ENCODE measurements around the gene EEA1.

The EEA1 gene

DNA sequence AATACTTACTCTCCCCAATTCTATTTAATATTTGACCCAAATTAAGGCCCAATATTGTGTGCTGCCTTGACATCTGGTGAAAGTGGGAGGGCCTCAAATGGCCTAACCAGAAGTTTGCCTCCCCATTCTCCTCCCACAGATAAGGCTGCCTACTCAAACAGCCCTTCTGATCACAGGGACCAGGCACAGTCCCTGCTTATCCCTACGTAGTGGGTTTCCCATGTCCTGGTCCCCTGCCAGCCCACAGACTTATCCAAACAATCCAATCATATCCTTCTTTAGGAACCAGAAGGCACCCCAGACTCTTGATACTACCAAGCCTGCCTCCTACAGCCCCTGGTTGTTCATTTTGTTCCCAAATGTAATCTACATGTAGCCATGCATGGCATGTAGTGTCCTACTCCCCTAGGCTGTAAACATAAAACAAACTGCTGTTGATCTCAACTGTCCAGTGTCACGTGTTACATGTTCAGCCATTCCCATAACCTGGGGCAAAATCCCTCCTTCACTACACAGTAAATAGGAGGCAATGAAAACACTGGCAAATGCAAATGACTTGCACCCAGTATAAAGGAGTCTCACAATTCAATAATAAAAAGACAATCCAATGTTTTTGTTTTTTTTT, 49.3 kb downstream of the EEA1 start:
- no peak for DNase-seq

DNA sequence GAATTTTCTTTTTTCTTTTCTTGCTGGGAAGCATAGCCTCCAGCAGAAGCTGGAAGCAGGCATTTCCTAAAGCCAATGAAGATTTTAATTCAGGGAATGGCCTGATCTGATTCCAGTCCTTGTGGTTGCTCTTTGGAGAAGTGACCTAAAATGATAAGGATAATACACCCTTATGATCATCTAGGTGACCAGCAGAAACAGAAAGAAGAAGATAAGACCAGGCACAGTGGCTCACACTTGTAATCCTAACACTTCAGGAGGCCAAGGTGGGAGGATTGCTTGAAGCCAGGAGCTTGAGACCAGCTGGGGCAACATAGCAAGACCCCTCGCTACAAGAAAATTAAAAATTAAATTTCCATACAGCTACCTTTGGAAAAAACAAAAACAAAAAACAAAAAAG, 51.2 kb downstream of the EEA1 start:
- DNase-seq, result no peak

DNA sequence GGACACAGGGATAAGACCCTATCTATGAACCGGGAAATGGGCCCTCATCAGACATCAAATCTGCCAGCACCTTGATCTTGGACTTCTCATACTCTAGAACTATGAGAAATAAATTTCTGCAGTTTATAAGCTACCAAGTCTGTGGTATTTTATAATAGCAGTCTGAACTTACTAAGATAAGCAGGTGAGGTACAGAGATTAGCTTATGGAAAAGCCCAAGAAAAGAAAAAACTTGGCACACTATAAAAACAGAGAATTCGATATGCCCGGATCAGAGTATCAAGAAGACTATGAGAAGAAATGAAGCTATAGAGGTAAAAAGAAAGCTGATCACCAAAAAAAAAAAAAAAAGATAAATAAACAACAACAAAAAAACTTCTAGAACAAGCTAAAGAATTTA, 52.6 kb downstream of the EEA1 start:
- DNase-seq, result no peak

DNA sequence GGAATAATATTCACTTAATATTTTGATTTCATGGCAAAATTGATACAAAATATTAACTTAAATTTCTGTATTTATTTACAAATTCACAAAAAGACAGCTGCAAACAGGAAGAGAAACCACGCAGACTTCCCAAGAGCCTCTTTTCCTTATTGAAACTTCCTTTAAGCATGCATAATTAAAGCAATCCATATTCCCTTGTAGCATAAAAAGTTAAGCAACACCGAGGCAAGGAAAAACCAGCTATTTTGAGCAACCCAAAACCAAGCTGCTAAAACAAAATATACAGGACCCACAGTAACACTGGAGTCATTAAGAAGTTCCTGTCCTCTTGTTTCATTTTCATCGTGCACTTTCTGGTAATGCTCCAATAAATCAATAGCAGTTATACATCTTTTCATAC, 58.0 kb downstream of the EEA1 start:
- DNase-seq, result no peak

DNA sequence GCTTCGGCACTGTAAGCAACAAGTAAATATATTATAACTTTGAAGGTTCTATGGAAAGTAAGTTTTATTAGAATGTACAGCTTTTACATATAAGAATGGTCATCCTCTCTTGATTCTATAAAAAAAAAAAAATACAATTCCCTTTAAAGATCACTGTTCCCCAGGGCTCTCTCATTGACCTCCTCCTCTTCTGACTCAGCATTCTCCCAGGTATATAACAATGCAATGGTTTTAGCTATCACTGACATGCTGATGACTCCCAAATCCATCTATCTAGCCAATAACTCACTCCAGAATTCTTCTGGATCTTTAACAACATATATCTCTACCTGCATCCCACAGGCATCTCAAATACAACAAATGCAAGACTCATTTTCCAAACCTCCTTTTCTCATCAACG, 62.7 kb downstream of the EEA1 start:
- DNase-seq, result no peak

DNA sequence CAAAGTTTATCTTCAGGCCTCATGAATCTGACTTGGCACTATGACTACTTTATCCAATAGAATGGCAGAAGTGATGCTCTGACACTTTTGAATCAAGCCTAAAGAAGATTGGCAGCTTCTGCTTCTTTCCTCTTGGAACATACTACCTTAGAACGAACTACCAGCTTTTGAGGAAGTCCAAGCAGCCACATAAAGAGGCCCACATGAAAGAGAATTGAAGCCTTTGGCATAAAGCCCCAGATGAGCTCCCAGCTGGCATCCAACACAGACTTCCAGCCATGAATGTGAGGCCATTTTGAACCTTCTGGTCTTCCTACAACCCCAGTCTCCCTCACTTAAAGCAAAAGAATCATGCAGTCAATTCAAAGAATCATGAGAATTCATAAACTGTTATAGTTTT, 65.8 kb downstream of the EEA1 start:
- DNase-seq, result no peak

DNA sequence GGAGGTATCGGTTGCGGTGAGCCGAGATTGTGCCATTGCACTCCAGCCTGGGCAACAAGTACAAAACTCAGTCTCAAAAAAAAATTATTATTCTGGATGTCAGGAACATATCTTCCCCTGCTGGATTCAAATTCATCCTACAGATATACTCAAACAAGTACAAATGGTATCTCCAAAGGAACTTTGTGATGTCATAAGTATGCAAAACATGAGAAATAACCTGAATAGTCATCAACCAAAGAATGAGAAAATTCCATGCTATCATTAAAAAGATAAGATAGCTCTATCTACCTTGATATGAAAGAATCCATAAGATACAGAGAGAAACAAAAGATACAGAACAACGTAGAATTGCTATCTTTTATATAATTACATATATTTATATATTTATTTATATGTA, 67.7 kb downstream of the EEA1 start:
- no peak for DNase-seq

DNA sequence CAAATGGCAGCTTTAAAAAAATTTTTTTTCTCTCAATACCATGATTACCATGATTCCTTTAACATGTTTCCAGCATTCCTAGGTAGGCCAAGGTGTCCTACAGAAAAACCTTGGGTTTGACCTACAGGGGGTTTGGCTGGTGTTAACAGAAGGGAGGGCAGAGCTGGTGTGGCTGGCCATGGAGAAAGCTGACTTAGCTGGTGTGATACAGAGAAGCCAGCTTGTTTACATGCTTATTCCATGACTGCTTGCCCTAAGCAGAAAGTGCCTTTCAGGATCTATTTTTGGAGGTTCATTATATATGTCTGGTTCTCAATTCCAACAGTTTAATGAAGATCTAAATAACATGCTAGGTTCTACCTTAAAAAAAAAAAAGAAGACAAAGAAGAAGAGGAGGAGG, 68.6 kb downstream of the EEA1 start:
- no peak for DNase-seq

DNA sequence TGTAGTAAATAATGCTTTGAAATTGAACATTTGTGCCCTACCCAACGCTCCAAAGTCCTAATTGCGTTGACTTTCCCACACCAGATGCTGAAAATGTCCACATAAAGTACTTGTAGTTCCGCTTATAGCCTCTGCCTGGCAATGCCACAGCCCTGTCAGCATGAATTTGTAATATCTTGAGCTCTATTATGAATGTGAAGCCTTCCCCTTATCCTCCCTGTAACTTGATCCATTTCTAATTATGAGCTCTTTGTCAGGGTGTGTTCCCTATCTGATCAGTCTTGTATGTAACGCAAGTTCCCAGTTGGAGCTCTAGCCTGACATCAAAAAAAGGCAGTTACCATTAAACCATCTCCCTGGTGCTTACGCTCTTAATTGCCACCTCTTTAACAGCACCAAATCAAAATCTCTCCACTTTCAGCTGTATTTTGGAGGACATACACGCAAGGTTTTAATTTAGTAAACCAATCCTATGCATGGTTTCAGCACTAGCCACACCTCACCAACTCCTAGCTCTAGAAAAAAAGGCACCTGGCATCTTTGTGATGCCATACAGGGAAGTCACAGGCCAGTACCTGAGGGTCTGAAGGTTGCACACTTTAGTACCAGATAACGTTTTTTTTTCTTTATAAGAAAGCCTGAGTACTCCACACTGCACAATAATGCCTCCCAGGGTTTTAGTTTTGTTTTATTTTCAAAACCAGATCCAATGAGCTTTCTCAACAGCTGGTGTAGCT, 69.3 kb downstream of the EEA1 start:
- DNase-seq, result no peak

DNA sequence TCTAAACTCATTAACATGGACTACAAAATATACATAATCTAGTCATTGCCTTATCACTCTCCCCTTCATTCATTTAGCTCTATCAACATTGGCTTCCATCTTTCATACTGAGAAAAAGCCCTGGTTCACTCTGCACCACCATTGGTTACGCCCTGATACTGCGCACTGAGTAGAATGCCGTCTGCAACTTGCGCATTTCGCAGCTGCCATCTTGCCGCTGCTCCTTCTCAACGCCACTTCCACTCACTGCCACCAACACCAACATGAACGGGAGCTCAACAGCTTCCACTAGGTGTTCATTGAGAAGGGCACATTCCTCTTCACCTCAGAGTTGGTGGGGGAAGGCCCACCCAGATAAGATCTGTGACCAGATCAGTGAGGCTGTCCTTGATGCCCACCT, 71.3 kb downstream of the EEA1 start:
- DNase-seq, result no peak

DNA sequence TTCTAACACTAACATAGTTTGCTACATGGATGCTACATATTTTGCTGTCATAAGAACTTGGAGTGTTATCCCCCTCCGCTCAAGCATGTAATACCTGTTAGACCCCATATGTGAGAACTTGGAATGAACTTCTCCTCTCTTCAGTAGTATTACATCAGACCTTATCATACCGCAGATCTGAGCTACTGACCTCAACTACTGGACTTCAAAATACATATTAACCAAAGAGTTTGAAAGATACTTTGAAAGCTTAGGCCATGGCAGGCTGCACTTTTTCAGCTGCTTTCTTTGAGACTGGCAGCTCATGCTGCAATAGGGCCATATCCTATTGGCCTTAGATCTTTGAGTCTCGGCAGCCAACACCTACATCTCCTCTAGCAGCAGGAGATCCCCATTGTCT, 74.8 kb downstream of the EEA1 start:
- no peak for DNase-seq

DNA sequence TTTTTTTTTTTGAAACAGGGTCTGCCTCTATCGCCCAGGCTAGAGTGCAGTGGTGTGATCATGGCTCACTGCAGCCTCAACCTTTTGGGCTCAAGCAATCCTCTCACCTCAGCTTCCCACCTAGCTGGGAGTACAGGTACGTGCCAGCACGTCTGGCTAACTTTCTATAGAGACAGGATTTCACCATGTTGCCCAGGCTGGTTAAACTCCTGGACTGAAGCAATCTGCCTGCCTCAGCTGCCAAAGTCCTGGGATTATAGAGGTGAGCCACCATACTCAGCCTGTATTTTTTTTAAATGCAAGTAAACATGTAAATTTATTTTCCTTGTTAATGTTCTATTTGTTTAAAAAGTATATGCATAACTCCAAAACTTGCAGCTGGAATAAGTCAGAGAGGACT, 80.4 kb downstream of the EEA1 start:
- DNase-seq, result no peak

DNA sequence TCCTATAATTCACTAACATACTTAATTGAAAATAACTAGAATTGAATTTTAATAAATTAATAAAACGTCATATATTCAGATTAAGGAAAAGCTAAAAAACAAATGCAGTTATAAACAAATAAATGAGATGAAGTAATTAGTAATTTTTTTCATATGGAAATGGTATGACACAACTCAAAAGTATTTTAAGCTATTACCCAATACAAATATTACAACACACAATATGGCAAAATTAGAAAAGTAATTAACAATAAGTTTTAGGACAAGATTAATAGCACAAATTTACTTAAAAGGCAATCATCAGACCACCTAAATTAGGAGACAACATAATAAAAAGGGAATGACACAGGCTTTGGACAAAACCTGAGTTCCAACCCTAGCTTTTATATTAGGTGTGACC, 81.7 kb downstream of the EEA1 start:
- DNase-seq, result no peak

DNA sequence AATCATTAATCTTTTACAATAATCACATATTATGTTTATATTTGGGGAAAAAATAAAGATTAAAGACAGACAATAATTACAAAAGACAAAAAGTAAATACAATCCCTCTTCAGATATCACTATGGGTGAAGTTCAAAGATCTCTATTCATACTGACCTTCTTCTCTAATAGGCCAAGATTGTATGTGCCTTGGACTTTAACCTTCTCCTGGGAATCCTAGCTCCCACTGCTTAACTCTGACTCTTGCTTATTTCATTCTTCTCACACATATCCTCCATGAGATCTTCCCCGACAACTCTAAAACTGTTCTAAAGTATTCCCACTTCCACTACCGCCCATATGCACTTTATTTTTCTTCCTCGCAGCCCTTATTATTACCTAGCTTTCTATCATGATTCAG, 83.8 kb downstream of the EEA1 start:
- DNase-seq, result no peak

DNA sequence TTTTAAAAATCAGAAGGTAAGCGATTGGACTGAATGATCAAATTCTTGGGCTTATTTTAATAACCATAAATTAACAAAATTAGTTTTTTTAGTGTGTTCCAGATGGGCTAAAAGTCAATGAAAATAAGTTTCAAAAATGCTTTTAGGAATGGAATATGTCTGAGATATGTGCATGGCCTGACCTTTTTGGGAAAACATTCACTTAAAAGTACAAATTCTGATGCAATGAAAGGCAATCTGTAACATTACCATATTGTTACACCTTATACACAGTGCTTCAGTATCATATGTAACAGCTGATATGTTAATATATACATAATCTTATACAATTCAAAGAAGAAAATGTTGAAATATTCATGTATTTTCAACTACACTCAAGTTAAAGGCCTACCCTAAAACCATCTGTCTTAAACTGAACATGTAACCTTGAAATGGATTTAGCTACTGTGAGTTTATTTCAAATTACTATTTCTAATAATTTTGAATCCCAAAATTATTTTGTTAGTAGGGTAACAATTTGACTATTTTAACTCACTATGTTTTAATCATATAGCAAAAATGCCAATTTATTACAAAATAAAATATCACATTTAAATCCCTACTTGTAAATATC, 84.8 kb downstream of the EEA1 start:
- DNase-seq, result no peak

DNA sequence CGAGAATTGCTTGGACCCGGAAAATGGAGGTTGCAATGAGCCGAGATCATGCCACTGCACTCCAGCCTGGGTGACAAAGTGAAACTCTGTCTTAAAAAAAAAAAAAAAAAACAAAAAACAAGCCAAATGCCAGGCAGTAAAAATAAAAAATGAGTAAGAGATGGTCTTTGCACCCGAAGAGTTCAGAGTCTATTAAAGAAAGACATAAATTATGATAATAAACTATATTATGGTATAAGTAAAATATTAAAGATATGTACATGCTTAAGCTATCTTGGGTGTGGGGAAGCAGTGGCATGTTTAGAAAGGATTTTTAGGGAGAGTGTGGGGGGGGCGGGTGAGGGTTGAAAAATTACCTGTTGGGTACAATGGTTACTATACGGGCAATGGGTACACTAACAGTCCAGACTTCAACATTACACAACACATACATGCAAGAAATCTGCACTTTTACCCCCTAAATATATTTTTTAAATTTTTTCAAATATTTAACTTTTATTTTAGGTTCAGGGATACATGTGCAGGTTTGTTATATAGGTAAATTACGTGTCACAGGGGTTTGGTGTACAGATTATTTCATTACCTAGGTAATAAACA, 99.3 kb downstream of the EEA1 start:
- DNase-seq, result no peak

DNA sequence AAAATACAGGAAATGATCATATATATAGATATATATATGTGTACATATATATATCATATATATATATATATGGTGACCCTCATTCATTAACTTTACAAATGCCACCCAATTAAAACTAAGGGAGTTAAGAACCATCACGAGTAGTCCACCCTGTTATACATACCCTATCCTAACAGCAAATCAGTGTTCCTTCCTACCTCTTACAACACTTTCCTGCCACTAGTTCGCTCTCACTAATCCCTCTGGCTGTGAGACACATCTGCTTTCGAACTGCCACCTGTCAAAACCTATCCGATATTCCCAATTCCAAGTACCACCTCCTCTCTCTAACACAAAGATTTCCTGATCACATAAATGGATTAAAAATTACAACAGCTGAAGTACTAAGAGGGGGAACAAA, 100.5 kb downstream of the EEA1 start:
- no peak for DNase-seq

DNA sequence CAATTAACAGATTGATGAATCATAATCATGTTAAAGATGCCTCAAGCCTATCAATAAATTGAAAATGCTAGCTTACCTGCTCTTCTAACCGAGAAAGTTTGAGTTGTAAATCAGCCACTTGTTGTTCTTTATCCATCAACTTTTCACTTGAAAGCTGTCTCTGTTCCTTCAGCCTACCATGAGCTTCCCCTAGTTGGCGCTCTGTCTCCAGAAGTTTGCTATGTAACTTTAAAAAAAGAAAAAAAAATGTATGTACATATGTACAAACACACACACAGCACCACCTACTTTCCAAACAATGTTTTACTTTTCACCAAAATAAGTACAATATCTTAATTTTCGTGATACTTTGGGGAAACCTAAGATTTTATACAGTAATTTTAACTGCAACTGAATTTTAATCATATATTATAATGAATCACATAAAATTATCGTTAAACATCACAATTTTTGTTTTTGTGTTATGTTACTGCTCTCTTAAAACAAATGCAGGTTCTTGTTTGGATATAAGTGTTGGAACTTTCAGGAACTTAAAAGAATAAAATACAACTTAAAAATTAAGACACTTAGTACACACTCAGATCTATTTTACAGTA, 101.2 kb downstream of the EEA1 start:
- peak; percentile 51 for DNase-seq

DNA sequence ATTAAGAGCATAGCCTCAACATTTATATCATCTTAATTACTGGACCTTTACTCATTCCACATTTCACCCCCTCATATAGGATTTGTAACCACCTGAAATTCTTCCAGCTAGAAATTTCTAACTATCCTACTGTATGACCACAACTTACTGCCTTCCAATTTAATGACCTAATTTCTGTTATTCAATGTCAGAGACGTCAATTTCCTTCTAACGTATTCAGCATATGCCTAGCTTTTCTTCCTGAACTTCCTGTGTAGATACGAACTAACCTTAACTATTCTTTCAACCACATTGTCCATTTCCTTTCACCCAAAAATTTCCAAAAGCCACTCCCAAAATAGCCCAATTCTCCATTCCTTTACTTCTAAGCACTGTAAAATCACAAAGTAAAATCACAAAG, 108.0 kb downstream of the EEA1 start:
- DNase-seq, result no peak

DNA sequence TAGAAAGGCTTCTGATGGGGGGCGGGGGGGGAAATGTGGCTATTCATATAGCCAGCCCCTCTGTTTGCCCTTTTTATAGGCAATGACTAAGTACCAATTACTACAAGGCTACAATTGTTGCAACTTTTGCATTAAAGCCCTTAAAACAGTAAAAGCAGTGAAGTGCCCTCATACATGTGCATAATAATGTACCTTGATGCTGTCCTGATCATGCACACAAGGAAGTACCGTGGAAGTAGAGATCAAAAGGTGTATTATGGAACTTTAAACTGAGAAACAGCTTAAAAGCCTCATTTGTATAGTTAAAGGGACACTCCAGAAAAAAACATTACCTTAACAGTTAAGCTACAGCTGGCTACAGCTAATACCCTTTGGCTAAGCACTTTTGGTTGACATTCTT, 114.5 kb downstream of the EEA1 start:
- no peak for DNase-seq

DNA sequence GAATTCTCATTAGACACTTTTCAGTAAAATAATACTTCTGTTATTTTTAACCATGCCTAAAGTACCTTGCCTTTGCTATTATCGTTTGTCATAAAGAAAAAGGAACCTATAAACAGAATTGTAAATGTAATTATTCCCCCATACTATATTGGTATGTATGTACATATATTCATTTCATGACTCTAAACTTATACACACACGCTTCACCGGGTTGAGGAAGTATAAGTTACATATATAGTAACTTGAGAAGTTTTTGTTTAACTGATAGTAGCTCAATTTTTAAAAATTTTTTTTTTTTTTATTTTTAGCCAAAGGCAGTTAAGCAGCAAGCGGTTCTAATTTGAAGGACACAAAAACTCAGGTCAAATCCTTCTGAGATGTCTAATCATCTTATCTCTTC, 118.7 kb downstream of the EEA1 start:
- DNase-seq, result no peak

DNA sequence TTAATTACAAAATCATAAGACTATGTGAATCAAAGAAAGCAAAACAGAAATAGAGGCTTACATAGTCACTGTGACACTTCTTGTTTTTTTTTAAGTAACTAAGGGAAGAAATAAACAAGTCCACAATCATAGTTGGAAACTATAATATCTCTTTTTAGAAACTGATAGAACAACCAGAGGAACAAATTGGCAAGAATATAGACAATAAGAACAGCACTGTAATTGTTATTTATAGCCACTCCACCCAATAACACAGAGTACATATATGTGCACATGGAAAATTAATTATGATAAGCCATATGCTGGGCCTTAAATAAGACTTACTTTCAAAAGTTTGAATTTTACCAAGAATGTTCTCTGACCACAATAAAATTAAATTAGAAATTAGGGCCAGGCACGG, 125.2 kb downstream of the EEA1 start:
- DNase-seq, result no peak

DNA sequence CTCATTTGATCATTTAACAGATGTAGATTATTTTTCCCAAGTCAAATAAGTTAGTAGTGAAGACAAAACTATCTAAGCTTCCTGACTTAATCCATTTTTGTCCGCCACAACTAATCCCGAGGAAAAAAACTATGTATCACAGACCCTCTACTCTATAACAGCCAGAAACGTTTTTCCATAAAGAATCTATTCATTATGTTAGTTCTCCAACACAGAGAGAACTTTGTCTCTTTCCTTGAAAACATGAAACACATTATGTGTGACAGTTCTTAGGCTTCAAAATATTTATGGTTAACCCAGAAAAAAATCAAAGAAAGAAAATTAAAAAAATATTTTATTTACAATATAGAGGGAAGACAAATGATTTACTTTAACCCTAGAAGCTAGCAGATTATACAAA, 126.2 kb downstream of the EEA1 start:
- no peak for DNase-seq

DNA sequence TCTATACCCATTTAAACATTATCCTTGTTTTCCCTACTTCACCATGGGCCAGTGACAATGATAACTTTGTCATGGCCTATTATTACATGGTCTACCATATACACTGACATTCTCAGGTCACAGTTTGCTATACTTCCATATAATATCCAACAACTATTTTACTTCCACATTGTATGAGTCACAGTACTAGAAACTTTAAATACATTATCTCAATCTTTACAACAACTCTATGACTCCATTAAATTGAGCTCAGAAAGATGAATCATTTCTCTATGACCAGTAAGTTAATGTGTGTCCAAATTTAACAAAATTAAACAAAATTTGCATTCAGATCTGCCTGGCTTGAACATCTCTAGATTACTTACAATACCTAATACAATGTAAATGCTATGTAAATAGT, 132.4 kb downstream of the EEA1 start:
- no peak for DNase-seq
